Inflammatory macrophage treated with lipopolysaccharide for 4 hours (primary cell): ENCODE measurements around the gene NR4A2.
"Not testable (repeated sequence)": the region's sequence is repeated elsewhere in the genome, so short reads cannot be mapped to it uniquely, and the experiment has no call there.

Experiments
- DNase-seq: peaks from one replicate; pipeline ENCODE4 v3.0.0-alpha.2; 2020

NR4A2 gene

DNA sequence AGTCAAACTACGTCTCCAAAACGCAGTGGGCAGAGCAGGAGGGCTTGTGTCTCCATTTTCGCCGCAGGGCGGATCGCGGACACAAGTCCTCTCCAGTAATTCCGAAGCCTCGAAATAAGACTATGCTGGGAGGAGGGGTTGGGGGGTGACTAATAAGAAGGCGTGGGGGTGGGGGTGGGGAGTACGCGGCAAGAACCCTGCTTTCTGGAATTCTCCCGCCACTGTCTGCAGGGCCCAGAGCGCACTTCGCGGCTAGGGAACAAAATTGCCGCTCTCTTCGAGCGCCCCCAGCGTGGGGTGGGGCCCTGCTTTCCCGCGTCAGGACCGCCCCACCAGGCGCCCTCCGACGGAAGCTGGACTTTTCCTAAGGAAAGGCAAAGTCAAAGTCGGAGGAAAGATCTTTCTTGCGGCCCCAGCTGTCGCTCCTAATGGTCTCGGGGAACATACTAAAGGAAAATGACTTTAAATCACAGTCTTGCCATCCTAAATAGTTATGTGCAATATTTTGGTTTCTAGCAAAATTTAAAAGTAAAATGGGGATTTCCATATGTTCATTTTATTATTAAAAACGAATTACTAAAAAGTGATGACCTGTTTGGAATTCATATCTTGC, 11.9 kb downstream of the NR4A2 start:
- DNase-seq = no peak

DNA sequence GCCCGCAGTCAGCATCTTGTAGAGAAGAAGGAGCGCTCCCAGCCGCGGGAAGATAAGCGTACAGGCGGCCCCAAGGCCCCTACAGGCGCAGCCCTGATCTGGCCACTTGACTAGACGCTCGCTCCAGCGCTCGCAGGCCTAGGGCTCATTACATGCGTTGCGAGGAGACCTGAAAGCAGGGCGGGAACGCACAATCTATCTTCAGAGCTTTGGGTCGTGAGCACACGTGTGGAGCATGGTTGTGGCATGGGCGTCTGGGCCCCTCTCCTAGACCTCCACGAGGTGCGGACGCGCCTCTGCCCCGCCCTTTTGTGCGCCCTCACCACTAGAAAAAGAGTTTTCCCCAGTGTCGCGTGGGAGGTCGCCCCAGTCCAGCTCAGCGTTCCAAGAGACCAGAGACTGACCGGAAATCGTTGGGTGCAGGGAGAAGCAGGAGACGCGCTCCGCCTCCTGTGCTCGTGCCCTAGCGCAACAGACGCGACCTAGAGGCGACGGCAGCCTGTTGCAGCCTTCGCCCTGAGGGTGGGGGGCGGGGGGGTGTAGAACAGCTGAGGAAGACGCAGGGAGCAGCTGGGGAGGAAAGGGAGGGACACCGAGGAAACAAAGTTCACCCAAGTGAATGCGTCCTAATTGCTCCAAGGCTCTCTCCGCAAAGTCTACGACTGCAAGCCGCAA, 12.6 kb downstream of the NR4A2 start:
- no peak for DNase-seq

DNA sequence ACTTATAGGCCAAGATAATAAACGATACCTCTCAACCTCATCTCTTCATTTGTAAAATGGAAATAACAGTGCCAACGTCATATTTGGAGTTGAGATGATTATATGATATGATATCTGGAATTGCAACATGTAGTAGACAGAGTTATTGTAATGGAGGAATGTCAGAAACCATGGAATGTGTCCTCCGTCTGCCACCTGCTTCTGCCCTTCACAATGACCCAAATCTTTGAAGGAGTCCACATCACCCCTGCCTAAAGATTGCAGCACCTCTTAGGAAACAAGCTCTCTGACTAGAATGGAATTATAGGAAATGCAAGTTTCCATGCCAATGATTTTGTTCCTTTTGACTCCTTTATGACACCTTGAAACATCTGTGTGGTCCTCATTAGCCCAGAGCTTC, 14.9 kb downstream of the NR4A2 start:
- no peak for DNase-seq

DNA sequence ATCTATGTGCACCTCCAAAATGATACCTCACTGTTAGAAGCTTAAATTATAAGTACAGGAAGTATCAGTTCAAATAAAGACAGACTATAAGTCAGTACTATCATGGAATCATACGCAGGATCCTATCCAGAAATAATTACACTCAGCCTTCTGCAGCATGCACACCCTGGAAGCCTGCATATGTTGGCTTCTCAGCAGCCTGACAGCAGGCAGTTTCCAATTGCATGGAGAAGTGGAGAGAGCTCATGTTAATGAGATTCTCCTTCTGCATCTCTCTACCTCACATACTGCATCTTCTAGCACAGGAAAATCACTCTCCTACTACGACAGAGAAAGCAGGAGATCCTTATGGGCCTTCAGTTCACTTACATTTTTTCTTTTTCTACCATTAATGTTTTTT, 20.5 kb downstream of the NR4A2 start:
- DNase-seq = no peak

DNA sequence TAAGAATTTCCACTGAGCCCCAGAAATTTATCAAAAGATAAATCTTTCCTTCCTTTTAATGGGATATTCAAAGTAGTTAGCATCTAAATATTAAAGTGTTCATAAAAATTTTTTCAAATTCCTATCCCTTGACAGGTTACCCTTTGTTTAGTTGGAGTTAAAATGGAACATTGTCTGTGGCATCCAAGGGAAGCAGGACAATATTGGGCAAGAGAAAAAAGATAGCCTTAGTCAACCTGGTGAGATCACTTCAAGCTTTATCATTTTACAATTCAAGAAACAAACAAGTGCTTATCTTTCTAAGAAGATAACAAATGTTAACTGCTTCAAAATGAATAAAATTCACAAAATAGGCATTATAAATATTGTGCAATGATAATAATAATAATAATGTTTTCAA, 21.7 kb downstream of the NR4A2 start:
- DNase-seq = no peak

DNA sequence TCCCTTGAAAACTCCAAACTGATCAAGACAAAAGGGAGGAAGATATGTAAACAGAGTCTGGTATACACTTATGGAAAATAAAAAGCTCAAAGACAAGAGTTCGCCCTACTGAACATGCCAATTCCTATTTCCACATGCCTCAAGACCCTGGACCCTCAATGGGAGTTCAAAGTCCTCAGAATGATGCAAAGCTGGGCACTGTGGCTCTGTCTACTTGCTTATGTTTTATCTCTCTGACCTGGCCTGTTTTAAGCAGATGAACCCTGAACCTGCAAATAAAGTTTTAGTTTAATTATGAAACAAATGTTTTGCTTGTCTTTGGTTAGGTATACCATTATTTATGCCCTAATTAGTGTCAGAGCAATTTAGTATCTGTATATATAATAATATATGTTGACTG, 22.6 kb downstream of the NR4A2 start:
- no peak for DNase-seq

DNA sequence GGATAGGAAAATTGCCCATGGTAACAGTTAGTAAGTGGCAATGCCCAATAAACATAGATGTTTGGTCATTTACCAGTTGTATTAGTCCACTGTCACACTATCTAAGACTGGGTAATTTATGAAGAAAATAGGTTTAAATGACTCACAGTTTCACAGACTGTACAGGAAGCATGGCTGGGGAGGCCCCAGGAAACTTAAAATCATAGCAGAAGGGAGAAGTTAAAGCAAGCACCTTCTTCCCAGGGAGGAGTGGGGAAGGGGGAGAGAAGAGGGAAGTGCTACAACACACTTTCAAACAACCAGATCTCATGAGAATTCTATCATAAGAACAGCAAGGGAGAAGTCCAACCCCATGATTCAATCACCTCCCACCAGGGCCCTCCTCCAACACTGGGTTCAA, 23.4 kb downstream of the NR4A2 start:
- peak; percentile 58 for DNase-seq

DNA sequence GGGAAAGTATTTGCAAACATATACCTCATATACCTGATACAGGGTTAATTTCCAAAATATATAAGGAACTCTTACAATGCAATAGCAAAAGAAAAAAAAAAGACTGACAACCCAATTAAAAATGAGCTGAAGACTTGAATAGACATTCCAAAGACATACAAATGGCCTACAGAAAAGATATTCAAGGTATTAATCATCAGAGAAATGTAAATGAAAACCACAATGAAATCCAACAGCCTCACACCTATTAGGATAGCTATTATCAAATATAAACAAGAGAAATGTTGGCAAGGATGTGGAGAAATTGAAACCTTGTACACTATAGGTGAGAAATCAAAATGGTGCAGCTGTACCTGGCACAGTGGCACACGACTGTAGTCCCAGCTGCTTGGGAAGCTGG, 25.7 kb downstream of the NR4A2 start:
- no peak for DNase-seq

DNA sequence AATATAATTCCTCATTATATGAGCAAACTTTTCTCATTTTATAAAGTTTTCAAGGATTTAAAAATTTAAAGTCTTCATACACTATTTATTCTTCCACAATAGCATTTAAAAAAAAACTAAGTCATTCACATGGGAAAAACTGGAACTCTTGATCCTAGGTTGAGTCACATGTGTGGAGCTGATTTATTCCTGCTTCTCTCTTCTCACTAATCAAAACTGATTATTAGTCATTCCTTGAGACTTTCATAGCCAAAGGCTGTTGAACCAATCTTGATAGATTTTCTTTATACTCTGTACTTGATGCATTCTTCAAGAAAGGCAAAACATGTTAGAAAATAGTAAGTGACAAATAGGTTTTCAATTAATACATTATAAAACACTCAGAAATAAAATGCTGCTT, 27.4 kb downstream of the NR4A2 start:
- no peak for DNase-seq

DNA sequence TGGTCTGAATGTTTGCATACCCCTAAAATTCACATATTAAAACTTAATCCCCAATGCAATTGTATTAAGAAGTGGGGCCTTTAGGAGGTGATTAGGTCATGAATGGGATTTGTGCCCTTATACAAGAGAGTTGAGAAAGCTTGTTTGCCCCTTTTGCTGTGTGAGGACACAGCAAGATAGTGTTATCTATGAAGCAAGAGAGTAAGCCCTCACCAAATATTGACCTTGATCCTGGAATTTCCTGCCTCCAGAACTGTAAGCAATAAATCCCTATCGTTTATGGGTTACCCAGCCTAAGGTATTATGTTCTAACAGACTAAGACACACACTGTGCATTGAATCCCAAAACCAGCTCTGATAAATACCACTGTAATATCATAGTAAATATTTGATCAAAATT, 32.2 kb downstream of the NR4A2 start:
- DNase-seq = no peak

DNA sequence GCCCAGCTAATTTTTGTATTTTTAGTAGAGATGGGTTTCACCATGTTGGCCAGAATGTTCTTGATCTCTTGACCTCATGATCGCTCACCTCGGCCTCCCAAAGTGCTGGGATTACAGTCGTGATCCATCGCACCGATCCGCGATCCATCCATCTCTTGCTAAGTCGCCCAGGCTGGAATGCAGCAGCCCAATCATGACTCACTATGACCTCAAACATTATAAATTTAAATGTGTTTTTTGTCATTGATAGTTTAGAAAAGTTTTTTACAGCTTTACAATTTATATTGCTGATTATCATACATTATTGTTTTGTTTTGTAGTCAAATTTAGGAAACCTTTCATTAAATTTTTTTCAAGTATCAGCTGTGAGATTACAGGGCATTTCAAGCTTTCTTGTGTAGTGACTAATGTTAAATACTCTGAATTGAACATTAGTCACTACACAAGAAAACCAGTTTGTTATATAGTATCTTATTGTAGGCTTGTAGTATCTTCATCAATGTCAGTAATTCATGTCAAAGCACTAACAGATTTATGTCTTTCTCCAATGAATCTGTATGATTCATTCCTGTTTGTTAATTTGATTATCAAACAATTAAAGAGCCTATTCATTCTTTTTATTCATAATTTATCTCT, 37.5 kb downstream of the NR4A2 start:
- no peak for DNase-seq

DNA sequence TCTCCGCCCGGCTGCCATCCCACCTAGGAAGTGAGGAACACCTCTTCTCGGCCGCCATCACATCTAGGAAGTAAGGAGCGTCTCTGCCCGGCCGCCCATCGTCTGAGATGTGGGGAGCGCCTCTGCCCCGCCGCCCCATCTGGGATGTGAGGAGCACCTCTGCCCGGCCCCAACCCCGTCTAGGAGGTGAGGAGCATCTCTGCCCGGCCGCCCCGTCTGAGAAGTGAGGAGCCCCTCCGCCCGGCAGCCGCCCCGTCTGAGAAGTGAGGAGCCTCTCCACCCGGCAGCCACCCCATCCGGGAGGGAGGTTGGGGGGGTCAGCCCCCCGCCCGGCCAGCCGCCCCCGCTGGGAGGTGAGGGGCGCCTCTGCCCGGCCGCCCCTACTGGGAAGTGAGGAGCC, 39.1 kb downstream of the NR4A2 start:
- not testable (repeated sequence) for DNase-seq

DNA sequence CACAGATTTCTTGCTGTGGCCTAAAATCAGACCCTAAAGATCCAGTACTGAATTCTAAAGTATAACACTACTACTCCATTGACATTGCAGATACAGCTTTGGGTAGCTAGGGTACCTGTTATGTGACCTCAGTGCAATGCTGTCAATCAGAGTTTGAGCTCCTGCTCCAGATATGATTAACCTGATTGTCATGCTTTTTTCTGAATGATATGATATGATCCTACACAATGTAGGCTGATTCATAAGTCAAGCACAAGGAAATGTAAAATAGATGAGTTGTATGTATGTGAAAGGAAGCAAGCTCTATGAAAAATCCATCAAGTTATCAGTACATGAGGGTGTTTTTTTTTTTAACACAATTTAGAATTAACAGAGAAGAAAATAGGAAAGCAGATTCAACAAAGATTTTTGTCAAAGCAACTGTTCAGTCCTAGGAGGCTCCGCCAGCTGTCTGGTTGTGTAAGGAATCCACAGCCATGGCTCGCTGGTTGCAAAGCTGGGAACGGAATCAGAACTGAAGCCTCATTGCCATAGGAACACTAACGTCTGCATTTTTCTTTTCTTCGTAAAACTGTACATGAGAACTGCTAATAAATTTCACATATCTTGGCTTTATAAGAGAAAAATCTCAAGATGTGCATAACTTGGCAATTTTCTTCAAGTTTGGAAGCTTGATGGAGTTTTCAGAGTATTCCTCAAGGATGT, 52.9 kb downstream of the NR4A2 start:
- no peak for DNase-seq
